ENCODE measurements around the gene NEGR1. TPM values are rescaled to one million over a fixed set of nuclear protein-coding genes. Genes with fewer than 3 reads are reported as not detected.

The NEGR1 gene
- total RNA-seq, 4 donors from 2014 or later = 0.49 to 8.8 (median 2.7) TPM

- TF ChIP-seq POLR2A (IDR thresholded peaks at IDR 0.05) = no peak
- TF ChIP-seq, protein P1, sequence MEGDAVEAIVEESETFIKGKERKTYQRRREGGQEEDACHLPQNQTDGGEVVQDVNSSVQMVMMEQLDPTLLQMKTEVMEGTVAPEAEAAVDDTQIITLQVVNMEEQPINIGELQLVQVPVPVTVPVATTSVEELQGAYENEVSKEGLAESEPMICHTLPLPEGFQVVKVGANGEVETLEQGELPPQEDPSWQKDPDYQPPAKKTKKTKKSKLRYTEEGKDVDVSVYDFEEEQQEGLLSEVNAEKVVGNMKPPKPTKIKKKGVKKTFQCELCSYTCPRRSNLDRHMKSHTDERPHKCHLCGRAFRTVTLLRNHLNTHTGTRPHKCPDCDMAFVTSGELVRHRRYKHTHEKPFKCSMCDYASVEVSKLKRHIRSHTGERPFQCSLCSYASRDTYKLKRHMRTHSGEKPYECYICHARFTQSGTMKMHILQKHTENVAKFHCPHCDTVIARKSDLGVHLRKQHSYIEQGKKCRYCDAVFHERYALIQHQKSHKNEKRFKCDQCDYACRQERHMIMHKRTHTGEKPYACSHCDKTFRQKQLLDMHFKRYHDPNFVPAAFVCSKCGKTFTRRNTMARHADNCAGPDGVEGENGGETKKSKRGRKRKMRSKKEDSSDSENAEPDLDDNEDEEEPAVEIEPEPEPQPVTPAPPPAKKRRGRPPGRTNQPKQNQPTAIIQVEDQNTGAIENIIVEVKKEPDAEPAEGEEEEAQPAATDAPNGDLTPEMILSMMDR (IDR thresholded peaks at IDR 0.05) = no peak
- intact Hi-C loops (cut with DNase I) = no loop called here
- no peak overlapping the region for H3K27ac ChIP-seq
- no peaks in the 10 kb centered on the region for H3K4me1 ChIP-seq
- no peaks in the 10 kb centered on the region for H3K9me3 ChIP-seq
- H3K4me3 ChIP-seq = no peak overlapping the region
- no peak for DNase-seq
- H3K36me3 ChIP-seq = no peaks in the 10 kb centered on the region
- no peaks in the 10 kb centered on the region for H3K27me3 ChIP-seq
Measured at GRCh38 chr1:72075425-72075824, 206.9 kb downstream of the NEGR1 start.

- WGBS, 2 donors = 67 to 72% methylated on average over 7 of the region's 7 CpGs
- DNase-seq = no peak
Measured at GRCh38 chr1:72066431-72066830, 215.9 kb downstream of the NEGR1 start.

GRCh38 chr1:72064196-72065075 is 217.9 kb downstream of the NEGR1 start:
- H3K36me3 ChIP-seq = no peaks in the 10 kb centered on the region
- no peak for DNase-seq
- H3K9me3 ChIP-seq = no peaks in the 10 kb centered on the region
- 33 to 34% methylated on average over 3 of the region's 3 CpGs for WGBS, 2 donors
- H3K27ac ChIP-seq = no peak overlapping the region
- H3K27me3 ChIP-seq = no peaks in the 10 kb centered on the region
- intact Hi-C loops (cut with DNase I) = no loop called here
- H3K4me1 ChIP-seq = no peaks in the 10 kb centered on the region
- H3K4me3 ChIP-seq = no peak overlapping the region
- TF ChIP-seq, protein P1 (IDR thresholded peaks at IDR 0.05) = no peak

More at GRCh38 chr1:72066431-72066830, 215.9 kb downstream of the NEGR1 start:
- Histone ChIP-seq H3K4me3 (no peak overlapping the region), H3K36me3 (no peaks in the 10 kb centered on the region), H3K27ac (no peak overlapping the region), H3K27me3 (no peaks in the 10 kb centered on the region), H3K4me1 (no peaks in the 10 kb centered on the region), H3K9me3 (no peaks in the 10 kb centered on the region)
- intact Hi-C loops (cut with DNase I) = no loop called here
- TF ChIP-seq, protein P1 (IDR thresholded peaks at IDR 0.05) = no peak
- no peak for TF ChIP-seq POLR2A (IDR thresholded peaks at IDR 0.05)

GRCh38 chr1:72063364-72064044 is 218.8 kb downstream of the NEGR1 start:
- Histone ChIP-seq H3K4me3 (no peak overlapping the region), H3K27ac (no peak overlapping the region), H3K4me1 (no peaks in the 10 kb centered on the region), H3K27me3 (no peaks in the 10 kb centered on the region), H3K9me3 (no peaks in the 10 kb centered on the region), H3K36me3 (no peaks in the 10 kb centered on the region)
- no peak for DNase-seq
- WGBS, 2 donors = 63 to 66% methylated on average over 7 of the region's 7 CpGs
- TF ChIP-seq POLR2A (IDR thresholded peaks at IDR 0.05) = no peak
- TF ChIP-seq, protein P1 (IDR thresholded peaks at IDR 0.05) = no peak
- intact Hi-C loops (cut with DNase I) = no loop called here

DNA sequence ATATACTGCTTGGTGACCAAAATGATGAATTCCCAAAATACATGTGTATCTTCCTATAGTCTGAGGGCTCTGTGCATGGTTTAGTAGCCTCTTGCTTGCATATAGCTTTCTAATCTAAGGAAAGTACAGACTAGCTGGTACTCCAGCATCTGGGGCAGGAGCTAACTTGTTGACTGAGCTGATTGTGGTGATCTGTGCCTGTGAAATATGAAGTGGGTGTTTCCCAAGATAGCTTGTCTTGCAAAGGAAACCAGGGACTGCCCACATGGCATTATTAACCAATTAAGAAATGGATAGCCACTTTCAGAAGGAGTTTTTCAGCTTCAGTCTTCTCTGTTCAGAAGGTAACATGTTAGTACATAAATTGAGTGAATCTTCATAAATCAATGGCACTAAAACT is 219.8 kb downstream of the NEGR1 start:
- Histone ChIP-seq H3K4me3 (no peak overlapping the region), H3K27me3 (no peaks in the 10 kb centered on the region), H3K4me1 (no peaks in the 10 kb centered on the region), H3K27ac (no peak overlapping the region), H3K9me3 (no peaks in the 10 kb centered on the region), H3K36me3 (no peaks in the 10 kb centered on the region)
- TF ChIP-seq POLR2A (IDR thresholded peaks at IDR 0.05) = no peak
- TF ChIP-seq, protein P1 (IDR thresholded peaks at IDR 0.05) = no peak
- no peak for DNase-seq
- intact Hi-C loops (cut with DNase I) = no loop called here
